ENCODE measurements around the gene USP8.

DNA sequence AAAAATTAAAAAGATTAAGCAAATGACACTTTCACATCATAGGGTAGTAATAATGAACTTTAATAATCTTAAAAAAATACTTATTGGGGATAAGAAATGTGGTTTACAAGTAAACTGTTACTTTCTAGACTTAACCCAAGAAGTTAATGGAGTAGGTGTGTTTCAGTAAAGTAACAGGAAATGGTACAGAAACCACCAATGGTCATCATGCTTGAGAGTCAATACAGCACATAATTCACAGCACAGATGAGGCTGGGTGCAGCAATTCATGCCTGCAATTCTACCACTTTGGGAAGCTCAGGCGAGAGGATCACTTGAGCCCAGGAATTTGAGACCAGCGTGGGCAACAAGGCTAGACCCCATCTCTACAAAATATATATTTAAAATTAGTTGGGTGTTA is 133.8 kb downstream of the USP8 start:
- TF ChIP-seq POLR2A (IDR thresholded peaks at IDR 0.05; ENCODE audit: low read depth, low read length): no peak
- TF ChIP-seq POLR2AphosphoS5 (IDR thresholded peaks at IDR 0.05; ENCODE audit: low read depth, low read length): no peak
- no peak for TF ChIP-seq TAF1 (IDR thresholded peaks at IDR 0.05; ENCODE audit: low read depth, low read length)
